ENCODE measurements around the gene LGALS3BP. TPM values are rescaled to one million over a fixed set of nuclear protein-coding genes. Genes with fewer than 3 reads are reported as not detected.

The LGALS3BP gene
- total and polyA plus RNA-seq, 2 of the 13 experiments (the other 11 are each of a cell fraction or from before 2014, with no cell fraction given) = 137 to 332 TPM

DNA sequence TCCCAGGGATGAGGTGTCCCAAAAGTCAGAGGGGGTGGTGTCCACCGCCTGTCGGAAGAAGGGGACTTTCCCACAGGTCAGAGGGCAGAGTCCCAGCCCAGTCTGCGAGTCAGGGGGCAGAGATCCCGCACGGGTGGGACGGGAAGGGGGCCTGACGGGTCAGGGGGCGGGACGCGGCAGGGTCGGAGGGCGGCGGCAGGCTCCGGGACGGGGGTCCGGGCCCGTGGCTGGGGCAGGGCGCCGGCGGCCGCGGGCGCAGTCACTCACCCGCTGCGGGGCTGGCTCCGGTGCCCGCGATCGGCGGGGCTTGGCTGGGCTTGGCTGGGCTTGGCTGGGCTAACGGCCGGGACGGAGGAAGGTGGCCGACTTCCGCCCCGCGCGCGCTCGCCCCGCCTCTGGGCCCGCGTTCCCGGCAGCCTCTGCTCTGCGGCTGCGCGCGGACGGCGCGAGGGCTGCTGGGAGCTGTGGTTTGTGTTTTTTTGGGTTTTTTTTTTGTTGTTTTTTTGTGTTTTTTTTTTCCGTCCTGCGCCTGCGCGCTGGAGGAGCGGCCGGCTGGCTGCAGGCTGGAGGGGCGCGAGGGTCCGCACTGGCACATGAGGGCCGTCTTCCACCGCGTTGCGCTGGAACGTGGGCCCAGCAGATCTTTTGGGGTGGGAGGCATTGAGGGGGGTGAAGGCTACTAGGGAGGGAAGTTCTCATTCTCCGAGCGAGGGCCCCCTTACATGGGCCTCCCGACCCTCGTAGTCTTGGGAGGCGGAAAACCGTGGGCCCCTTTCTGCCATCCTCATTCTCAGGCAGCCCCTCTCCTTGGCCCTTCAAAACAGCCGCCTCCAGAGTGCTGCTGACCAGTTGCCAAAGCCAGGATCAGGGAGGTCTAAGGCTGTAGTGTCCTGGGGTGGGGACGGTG, 29.9 kb upstream of the LGALS3BP start, which contains the start of gene CANT1 (continued):
- TF ChIP-seq, protein P1, sequence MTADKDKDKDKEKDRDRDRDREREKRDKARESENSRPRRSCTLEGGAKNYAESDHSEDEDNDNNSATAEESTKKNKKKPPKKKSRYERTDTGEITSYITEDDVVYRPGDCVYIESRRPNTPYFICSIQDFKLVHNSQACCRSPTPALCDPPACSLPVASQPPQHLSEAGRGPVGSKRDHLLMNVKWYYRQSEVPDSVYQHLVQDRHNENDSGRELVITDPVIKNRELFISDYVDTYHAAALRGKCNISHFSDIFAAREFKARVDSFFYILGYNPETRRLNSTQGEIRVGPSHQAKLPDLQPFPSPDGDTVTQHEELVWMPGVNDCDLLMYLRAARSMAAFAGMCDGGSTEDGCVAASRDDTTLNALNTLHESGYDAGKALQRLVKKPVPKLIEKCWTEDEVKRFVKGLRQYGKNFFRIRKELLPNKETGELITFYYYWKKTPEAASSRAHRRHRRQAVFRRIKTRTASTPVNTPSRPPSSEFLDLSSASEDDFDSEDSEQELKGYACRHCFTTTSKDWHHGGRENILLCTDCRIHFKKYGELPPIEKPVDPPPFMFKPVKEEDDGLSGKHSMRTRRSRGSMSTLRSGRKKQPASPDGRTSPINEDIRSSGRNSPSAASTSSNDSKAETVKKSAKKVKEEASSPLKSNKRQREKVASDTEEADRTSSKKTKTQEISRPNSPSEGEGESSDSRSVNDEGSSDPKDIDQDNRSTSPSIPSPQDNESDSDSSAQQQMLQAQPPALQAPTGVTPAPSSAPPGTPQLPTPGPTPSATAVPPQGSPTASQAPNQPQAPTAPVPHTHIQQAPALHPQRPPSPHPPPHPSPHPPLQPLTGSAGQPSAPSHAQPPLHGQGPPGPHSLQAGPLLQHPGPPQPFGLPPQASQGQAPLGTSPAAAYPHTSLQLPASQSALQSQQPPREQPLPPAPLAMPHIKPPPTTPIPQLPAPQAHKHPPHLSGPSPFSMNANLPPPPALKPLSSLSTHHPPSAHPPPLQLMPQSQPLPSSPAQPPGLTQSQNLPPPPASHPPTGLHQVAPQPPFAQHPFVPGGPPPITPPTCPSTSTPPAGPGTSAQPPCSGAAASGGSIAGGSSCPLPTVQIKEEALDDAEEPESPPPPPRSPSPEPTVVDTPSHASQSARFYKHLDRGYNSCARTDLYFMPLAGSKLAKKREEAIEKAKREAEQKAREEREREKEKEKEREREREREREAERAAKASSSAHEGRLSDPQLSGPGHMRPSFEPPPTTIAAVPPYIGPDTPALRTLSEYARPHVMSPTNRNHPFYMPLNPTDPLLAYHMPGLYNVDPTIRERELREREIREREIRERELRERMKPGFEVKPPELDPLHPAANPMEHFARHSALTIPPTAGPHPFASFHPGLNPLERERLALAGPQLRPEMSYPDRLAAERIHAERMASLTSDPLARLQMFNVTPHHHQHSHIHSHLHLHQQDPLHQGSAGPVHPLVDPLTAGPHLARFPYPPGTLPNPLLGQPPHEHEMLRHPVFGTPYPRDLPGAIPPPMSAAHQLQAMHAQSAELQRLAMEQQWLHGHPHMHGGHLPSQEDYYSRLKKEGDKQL (CRISPR knock-in tag; IDR thresholded peaks at IDR 0.05; ENCODE audit: low read depth) = no peak
- TF ChIP-seq TCF12 (IDR thresholded peaks at IDR 0.05) = no peak
- no peak for TF ChIP-seq TCF12 (CRISPR knock-in tag; IDR thresholded peaks at IDR 0.05)
- TF ChIP-seq, protein P2, sequence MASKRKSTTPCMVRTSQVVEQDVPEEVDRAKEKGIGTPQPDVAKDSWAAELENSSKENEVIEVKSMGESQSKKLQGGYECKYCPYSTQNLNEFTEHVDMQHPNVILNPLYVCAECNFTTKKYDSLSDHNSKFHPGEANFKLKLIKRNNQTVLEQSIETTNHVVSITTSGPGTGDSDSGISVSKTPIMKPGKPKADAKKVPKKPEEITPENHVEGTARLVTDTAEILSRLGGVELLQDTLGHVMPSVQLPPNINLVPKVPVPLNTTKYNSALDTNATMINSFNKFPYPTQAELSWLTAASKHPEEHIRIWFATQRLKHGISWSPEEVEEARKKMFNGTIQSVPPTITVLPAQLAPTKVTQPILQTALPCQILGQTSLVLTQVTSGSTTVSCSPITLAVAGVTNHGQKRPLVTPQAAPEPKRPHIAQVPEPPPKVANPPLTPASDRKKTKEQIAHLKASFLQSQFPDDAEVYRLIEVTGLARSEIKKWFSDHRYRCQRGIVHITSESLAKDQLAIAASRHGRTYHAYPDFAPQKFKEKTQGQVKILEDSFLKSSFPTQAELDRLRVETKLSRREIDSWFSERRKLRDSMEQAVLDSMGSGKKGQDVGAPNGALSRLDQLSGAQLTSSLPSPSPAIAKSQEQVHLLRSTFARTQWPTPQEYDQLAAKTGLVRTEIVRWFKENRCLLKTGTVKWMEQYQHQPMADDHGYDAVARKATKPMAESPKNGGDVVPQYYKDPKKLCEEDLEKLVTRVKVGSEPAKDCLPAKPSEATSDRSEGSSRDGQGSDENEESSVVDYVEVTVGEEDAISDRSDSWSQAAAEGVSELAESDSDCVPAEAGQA (IDR thresholded peaks at IDR 0.05; ENCODE audit: low read depth) = no peak
- TF ChIP-seq, protein P2 (CRISPR knock-in tag; IDR thresholded peaks at IDR 0.05; ENCODE audit: borderline replicate concordance) = no peak
- peak; percentile 38; the same call in 1 of the 2 replicates for TF ChIP-seq PITX1 (CRISPR knock-in tag; IDR thresholded peaks at IDR 0.05)
- peak; percentile 88; the same call in 1 of the 2 replicates for TF ChIP-seq REXO4 (CRISPR knock-in tag; IDR thresholded peaks at IDR 0.05; ENCODE audit: borderline replicate concordance)
- TF ChIP-seq, protein P3, sequence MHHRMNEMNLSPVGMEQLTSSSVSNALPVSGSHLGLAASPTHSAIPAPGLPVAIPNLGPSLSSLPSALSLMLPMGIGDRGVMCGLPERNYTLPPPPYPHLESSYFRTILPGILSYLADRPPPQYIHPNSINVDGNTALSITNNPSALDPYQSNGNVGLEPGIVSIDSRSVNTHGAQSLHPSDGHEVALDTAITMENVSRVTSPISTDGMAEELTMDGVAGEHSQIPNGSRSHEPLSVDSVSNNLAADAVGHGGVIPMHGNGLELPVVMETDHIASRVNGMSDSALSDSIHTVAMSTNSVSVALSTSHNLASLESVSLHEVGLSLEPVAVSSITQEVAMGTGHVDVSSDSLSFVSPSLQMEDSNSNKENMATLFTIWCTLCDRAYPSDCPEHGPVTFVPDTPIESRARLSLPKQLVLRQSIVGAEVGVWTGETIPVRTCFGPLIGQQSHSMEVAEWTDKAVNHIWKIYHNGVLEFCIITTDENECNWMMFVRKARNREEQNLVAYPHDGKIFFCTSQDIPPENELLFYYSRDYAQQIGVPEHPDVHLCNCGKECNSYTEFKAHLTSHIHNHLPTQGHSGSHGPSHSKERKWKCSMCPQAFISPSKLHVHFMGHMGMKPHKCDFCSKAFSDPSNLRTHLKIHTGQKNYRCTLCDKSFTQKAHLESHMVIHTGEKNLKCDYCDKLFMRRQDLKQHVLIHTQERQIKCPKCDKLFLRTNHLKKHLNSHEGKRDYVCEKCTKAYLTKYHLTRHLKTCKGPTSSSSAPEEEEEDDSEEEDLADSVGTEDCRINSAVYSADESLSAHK (CRISPR knock-in tag; IDR thresholded peaks at IDR 0.05; ENCODE audit: borderline replicate concordance) = no peak
- no peak for TF ChIP-seq TCF7L2 (IDR thresholded peaks at IDR 0.05; ENCODE audit: low read depth, low read length)
- no peak for TF ChIP-seq CHCHD3 (CRISPR knock-in tag; IDR thresholded peaks at IDR 0.05)
- peak; percentile 59 to 87 for TF ChIP-seq POLR2A (IDR thresholded peaks at IDR 0.05; ENCODE audit: insufficient read depth in 1 of 2, low read depth in 2 of 2, low read length in 2 of 2)
- TF ChIP-seq DMAP1 (CRISPR knock-in tag; IDR thresholded peaks at IDR 0.05) = peak; percentile 51; the same call in 1 of the 2 replicates
- TF ChIP-seq KLF16 (CRISPR knock-in tag; IDR thresholded peaks at IDR 0.05) = peak in 1 of 2 experiments; percentile 83; a peak in 2 of 4 replicates
- 0 out of 2 replicates have a peak, but pooled peaks have one; percentile 61 for TF ChIP-seq ZNF607 (CRISPR knock-in tag; IDR thresholded peaks at IDR 0.05; ENCODE audit: borderline replicate concordance)
- TF ChIP-seq ZFP1 (CRISPR knock-in tag; IDR thresholded peaks at IDR 0.05) = no peak

Data from HepG2 (cell line).